Measurements from ENCODE around the gene RAPH1.

GRCh38 chr2:203535078-203535783, at the start of gene RAPH1:
- TF ChIP-seq POLR2AphosphoS5 (IDR thresholded peaks at IDR 0.05; ENCODE audit: borderline replicate concordance, low read depth, low read length), result no peak; the same call in 1 of the 2 replicates
- TF ChIP-seq EZH2 (IDR thresholded peaks at IDR 0.05), result no peak
- TF ChIP-seq FOXP2 (optimal IDR thresholded peaks at IDR 0.05; ENCODE audit: control extremely low read depth, extremely low read length, insufficient read depth), result no peak
